Renal pelvis (tissue), 4 donors: ENCODE data around the gene POLD1. TPM values are rescaled to one million over a fixed set of nuclear protein-coding genes. Genes with fewer than 3 reads are reported as not detected.
"Not testable (repeated sequence)": the region's sequence is repeated elsewhere in the genome, so short reads cannot be mapped to it uniquely, and the experiment has no call there.

Experiments
- DNase-seq: peaks from one replicate; pipeline ENCODE4 v3.0.0-alpha.2; 2013
- polyA plus RNA-seq, 3 donors: library from polyadenylated mRNA; unstranded; fragments of 120-200 nt; gene quantifications; one replicate each; pipeline ENCODE4 v1.2.1, GENCODE V29; 2013; ENCODE audit not compliant: insufficient read length in 3 of 3

Gene POLD1
- polyA plus RNA-seq, 3 donors, result 28.6 to 40.0 (median 37.3) TPM

DNA sequence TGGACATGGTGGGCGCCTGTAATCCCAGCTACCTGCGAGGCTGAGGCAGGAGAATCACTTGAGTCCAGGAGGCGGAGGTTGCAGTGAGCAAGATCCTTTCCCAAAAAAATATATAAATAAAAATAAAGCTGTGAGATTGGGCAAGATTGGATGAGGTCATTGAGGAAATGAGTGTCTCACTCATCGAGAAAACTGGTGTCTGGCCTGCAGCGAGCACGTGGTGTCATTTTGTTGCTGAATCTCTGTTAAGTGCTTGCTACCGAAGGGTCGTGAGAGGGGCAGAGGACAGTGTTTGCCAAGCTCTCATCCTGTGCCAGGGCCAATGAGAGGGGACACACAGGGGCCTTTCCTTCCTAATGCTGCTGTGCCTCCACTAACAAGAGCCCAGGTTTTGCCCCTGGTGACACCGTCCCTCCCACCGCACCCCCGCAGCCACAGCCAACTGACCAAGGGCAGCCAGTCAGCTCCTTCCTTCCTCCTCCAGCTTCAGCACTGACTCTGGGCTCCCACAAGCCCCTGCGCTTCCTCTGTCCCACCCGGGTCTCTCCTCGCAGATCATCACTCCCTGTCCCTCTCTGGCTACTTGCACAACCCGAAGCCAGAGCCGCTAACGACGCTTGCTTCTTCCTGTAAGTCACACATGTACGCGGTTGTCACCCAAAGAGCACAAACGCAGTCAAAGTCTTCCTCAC, 3.2 kb downstream of the POLD1 start:
- no peak for DNase-seq

DNA sequence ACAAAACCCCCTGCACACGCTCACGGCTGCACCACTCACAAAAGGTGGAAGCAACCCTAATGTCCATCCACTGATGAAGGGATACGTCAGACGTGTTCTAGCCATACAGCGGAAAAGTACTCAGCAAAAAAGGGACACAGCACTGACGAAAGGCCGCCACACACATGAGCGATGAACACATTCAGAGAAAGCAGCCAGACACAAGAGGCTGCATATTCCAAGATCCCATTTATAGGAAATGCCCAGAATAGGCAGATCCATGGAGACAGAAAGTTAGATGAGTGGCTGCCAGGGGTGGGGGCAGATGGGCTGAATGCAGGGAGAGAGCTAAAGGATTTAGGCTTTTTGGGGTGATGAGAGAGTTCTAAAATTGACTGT, 3.7 kb downstream of the POLD1 start:
- no peak for DNase-seq

DNA sequence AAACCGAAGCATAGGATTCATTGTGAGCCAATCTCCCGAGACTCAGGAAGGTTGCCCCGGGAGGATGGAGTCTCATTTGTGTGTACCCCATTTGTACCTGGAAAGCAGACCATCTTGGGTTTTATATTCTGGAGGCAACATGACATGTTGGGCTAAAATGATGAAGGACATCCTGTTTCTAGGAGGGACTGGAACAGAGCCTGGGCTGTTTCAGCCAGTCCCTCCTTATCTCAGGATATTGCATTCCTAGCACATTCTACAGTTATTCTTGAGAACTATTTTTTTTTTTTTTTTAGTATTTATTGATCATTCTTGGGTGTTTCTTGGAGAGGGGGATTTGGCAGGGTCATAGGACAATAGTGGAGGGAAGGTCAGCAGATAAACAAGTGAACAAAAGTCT, 6.1 kb downstream of the POLD1 start:
- not testable (repeated sequence) for DNase-seq

DNA sequence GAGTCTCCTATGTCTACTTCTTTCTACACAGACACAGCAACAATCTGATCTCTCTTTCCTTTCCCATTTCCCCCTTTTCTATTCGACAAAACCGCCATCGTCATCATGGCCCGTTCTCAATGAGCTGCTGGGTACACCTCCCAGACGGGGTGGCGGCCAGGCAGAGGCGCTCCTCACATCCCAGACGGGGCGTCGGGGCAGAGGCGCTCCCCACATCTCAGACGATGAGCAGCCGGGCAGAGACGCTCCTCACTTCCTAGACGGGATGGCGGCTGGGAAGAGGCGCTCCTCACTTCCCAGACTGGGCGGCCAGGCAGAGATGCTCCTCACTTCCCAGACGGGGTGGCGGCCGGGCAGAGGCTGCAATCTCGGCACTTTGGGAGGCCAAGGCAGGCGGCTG, 6.8 kb downstream of the POLD1 start:
- DNase-seq, result not testable (repeated sequence)

DNA sequence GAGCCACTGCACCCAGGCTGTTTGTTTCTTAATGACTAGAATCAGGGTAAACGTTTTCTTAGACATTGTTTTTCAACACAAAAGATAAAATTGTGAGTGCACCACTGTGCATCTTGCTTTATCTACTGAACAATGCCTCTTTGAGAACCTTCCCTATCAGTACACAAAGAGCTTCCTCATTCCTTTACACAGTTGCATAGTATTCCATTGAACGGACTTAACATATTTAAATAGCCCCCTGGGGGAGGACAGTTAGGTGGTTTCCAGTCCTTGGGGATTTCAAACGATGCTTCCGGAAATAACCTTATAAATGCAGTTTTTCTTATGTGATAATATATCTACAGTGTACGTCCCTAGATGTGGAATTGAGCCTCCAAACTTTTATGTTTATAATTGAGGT, 8.6 kb downstream of the POLD1 start:
- DNase-seq, result no peak

DNA sequence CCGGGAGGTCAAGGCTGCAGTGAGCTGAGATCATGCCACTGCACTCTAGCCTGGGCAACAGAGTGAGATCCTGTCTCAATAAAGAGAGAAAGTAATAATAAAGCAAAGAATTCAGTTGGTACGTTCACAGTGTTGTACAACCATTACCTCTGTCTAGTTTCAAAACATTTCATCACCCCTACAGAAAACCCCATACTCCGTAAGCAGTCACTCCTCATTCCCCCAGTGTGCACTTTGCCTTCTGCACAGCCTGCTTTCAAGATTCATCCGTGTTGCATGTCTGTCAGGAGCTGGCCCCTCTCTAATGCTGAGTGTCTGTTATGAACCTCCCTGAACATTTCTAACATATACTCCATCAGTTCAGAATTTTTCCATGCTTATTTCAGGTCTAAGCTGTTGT, 9.4 kb downstream of the POLD1 start:
- DNase-seq, result no peak

DNA sequence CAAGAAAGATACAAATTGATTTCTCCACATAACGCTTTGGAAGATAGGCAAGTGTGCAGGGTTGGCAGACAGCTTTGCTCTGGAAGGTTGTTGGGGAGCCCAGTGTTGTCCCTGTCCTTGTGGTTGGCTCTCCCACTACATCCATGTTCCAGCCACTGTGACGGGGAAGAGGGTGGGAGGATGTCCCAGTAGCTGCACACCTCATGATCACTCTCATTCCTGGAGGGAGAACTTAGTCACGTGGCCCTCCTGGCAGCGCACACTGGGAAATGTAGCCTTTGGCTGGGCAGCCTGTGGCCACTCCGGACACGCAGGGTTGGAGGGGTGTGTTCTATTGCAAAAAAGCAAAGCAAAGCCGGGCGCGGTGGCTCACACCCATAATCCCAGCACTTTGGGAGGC, 9.9 kb downstream of the POLD1 start:
- DNase-seq, result no peak

DNA sequence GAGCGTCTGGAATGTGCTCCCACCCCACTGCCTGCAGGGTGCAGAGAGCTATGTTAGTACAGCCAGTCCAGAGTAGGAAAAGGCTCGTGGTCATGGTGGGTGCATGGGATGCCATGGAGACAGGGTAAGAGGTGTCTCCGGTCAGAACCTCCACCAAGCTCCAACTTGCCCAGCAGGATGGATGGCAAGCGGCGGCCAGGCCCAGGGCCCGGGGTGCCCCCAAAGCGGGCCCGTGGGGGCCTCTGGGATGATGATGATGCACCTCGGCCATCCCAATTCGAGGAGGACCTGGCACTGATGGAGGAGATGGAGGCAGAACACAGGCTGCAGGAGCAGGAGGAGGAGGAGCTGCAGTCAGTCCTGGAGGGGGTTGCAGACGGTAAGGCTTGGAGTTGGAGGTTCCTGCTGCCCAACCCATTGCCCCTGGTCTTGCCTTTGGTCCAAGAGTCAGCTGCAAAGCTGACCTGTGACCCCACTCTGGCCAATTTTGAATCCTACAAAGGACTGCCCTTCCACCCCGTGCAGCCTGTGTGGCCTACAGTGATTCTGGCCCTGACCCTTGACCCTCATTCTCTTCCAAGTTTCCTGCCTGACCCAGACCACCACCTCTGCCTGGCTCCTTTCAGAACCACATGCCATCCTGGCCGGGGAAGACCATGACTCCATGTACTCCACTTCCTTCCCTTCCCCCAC, 14.7 kb downstream of the POLD1 start:
- no peak for DNase-seq

DNA sequence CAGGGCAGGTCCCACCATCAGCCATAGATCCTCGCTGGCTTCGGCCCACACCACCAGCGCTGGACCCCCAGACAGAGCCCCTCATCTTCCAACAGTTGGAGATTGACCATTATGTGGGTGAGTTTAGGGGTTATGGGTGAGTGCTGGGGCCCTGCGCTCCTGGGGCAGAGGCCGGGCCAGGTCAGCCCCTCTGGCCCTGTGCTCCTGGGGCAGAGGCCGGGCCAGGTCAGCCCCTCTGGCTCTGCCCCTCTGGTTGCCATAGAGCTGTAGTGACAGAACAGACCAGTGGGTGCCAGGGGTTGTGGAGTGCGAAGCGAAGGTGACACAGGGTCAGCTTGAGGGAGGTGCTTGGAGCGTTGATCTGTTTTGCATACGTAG, 15.2 kb downstream of the POLD1 start:
- DNase-seq, result no peak

DNA sequence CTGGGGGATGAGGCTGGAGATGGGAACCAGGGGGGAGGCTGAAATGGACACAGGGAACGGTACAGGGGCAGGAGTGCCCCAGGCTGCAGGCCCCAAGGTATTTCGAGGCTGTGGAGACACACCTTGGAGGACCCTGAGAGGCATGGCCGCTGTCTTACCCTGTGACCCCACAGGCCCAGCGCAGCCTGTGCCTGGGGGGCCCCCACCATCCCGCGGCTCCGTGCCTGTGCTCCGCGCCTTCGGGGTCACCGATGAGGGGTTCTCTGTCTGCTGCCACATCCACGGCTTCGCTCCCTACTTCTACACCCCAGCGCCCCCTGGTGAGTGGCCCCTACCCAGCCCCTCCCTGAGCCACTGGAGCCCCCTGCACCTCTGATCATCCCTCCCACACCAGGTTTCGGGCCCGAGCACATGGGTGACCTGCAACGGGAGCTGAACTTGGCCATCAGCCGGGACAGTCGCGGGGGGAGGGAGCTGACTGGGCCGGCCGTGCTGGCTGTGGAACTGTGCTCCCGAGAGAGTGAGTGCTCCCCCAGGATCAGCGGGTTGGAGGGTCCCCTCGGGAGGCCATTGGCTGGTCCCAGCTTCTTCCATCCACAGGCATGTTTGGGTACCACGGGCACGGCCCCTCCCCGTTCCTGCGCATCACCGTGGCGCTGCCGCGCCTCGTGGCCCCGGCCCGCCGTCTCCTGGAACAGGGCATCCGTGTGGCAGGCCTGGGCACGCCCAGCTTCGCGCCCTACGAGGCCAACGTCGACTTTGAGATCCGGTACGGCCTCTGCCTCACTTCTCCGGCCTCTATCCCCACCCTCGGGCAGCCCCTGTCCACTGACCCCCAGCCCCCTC, 17.7 kb downstream of the POLD1 start:
- DNase-seq, result no peak

DNA sequence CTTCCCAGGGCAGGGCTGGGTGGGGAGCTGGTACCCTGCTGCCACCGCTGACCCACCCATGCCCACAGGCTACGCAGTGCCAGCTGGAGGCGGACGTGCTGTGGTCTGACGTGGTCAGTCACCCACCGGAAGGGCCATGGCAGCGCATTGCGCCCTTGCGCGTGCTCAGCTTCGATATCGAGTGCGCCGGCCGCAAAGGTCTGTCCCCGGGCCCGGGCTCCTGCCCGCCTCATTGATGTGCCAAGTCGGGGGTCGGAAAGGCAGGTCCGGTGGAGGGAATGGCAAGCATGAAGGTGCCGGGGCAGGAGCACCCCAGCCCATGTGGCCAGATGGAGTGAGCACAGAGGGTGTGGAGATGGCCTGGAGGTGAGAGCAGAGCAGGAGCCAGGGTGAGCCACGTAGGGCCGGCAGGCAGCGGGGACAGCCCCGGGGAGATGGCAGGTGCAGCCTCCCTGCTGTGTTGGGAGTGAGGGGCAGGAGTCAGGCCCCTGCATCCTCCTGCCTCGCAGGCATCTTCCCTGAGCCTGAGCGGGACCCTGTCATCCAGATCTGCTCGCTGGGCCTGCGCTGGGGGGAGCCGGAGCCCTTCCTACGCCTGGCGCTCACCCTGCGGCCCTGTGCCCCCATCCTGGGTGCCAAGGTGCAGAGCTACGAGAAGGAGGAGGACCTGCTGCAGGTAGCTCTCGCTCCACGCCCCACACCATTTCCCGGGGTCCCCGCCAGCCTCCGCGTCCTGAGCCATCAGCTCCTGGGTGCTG, 18.6 kb downstream of the POLD1 start:
- no peak for DNase-seq

DNA sequence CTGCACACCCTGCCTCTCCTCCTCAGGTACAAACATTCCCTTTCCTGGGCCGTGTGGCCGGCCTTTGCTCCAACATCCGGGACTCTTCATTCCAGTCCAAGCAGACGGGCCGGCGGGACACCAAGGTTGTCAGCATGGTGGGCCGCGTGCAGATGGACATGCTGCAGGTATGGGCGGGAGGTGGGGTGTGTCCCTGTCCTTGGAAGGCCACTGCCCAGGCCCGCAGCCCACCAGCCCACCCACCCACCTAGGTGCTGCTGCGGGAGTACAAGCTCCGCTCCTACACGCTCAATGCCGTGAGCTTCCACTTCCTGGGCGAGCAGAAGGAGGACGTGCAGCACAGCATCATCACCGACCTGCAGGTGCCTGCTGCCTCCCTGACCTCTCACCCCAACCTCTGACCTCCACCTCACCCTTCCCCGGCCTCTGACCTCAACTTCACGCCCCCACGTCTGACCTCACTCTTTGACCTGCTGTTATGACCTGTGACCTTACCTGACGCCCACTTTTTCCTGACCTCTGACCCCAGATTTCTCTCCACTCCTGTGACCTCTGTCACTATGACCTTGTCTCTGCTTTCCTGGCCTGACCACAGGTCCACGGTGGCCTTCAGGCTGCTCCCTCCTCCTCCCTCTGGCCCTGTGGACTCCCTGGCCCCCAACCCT, 22.1 kb downstream of the POLD1 start:
- no peak for DNase-seq

DNA sequence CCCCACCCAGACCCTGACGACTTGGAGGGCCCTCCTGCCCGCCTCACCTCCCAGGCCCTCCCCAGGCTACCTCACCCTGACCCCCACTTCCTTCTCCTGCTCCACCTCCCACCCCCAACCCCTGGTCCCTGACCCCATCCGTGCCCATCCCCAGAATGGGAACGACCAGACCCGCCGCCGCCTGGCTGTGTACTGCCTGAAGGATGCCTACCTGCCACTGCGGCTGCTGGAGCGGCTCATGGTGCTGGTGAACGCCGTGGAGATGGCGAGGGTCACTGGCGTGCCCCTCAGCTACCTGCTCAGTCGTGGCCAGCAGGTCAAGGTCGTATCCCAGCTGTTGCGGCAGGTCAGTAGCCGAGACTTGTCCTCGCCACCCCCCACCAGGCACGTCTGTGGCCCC, 22.7 kb downstream of the POLD1 start:
- no peak for DNase-seq

DNA sequence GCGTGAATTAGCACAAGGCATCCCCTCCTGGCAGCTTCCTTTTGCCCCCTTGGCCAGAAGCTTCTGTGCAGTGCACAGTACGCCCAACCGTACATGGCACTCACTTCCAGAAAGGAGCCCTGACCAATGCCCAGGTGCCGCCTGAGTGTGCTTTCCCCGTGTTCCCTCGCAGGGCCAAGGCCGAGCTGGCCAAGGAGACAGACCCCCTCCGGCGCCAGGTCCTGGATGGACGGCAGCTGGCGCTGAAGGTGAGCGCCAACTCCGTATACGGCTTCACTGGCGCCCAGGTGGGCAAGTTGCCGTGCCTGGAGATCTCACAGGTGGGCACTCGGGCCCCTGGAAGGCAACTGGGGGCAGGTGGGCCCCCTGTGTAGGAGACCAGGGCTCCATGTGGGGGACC, 25.2 kb downstream of the POLD1 start:
- no peak for DNase-seq

DNA sequence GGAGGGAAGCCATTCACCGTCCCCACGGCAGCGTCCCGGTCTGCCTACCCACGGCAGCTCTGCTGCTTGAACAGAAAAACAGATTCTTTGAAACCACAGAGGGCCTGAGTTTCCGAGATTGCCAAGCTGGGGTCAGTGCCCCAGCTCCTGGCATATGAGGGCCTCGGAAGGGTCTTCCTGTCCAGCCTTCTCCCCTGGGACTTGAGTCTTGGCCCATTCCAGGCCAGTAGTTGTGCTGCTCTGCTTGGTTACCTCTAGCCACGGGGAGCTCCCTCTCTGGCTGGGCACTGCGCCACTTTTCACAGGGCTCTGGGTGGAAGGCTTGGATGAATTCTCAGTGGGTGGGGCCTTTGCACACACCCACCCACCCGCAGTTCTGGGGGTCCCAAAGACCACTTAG, 26.0 kb downstream of the POLD1 start:
- DNase-seq, result no peak

DNA sequence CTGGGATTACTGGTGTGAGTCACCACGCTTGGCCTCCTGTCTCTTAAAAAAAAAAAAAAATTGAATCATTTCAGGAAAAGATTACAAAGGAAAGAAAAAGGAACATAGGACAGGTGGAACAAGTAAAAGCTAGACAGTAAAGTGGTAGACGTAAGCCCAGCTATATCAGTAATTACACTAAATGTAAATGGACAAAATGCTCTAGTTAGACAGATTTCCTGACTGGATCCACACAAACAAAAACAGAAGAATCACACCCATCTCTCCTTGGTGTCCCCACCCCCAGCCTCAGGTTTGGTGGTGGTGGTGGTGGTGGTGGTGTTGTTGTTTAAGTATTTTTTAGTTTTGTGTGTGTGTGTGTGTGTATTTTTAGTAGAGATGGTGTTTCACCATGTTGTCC, 28.3 kb downstream of the POLD1 start:
- DNase-seq, result no peak

DNA sequence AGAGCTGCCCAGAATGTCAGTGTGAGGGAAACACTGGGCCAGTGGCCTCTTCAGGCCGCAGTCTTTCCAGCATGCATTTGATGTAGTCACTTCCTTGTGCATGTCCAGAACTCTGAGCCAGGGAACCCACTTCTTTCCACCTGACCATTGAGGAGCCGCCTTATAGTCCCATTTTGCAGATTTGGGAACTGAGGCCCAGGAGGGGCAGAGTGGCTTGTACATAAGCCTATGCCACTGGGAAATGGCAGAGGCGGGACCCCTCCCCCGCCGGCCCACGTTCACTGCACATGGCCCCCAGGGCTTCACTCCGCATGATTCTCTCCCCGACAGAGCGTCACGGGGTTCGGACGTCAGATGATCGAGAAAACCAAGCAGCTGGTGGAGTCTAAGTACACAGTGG, 28.9 kb downstream of the POLD1 start:
- DNase-seq, result no peak

DNA sequence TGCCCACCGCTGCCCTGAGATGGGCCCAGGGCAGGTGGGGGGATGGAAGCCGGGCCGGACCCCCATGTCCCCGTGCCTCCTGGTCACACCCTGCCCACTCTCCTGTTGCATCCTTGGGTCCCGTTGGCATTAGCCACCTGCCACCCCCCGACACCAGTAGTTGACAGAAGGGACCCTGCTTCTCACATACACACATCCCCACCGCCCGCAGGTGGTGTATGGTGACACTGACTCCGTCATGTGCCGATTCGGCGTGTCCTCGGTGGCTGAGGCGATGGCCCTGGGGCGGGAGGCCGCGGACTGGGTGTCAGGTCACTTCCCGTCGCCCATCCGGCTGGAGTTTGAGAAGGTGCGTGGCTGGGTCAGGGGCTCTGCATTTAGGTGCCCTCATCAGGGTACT, 29.4 kb downstream of the POLD1 start:
- no peak for DNase-seq

DNA sequence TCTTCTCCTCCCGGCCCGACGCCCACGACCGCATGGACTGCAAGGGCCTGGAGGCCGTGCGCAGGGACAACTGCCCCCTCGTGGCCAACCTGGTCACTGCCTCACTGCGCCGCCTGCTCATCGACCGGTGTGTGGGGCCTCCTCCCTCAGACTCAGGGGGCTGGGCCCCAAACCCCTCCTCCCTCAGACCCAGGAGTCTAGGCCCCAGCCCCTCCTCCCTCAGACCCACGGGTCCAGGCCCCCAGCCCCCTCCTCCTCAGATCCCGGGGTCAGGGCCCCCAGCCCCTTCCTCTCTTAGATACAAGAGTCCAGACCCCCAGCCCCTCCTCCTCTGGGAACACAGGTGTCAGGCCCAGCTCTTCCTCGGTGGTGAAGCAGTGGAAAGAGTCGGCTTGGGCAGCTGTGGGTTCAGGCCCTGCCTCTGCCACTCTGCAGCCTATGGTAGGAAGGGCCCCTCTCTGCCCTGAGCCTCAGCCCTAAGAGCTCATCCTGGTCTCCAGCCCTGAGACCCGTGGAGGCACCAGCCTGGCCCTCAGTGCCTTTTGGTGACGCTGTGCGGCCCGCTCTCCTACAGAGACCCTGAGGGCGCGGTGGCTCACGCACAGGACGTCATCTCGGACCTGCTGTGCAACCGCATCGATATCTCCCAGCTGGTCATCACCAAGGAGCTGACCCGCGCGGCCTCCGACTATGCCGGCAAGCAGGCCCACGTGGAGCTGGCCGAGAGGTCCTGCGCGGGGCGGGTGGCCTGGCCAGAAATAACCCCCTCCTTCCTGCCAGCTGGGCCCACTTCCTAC, 30.9 kb downstream of the POLD1 start:
- DNase-seq, result peak; percentile 36

DNA sequence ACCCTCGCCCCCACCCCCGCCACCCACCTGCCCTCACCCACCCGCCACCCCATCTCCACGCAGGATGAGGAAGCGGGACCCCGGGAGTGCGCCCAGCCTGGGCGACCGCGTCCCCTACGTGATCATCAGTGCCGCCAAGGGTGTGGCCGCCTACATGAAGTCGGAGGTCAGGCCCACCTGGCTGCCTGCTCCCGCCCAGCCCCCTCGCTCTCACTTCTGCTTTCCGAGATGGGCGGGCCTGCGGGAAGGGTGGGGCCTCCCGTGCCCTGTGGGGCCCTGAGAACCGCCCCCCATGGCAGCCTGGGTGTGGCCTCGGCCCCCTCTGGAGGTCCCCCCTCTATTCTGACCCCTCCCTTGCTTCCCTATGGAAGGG, 31.5 kb downstream of the POLD1 start:
- DNase-seq, result no peak
